SU-DHL-6 (cell line): Measurements from ENCODE around the gene NKX6-2.

Experiments used
- CTCF ChIP-seq: fragments of 200-600 bp; sonication (generic); IDR thresholded peaks from one replicate; pipeline ENCODE4 v1.5.1; 2017; ENCODE audit warnings: antibody characterized with exemption, mild to moderate bottlenecking, low read length, moderate library complexity; ENCODE audit not compliant: insufficient read depth, poor library complexity, severe bottlenecking
- EZH2phosphoT487 ChIP-seq: fragments of 200-600 bp; sonication (generic), shearing (Covaris generic); conservative IDR thresholded peaks from 2 replicates; pipeline ENCODE4 v1.6.1; 2018; ENCODE audit warnings: mild to moderate bottlenecking, antibody characterized with exemption, low read length, moderate library complexity, mixed read lengths

- TF ChIP-seq CTCF = no peak
- no peak for TF ChIP-seq EZH2phosphoT487
Measured at GRCh38 chr10:132799865-132800264, 13.9 kb upstream of the NKX6-2 start.
